SK-N-MC (cell line): Measurements from ENCODE around the gene STK4.

ENCODE experiments used
- DNase-seq: peaks from one replicate; pipeline ENCODE4 v3.0.0-alpha.2; 2011; ENCODE audit warnings: low read depth, low spot score
- H3K27ac ChIP-seq: fragments of 200-600 bp; sonication (generic); 2 replicates; pipeline ENCODE4 v1.5.1; 2016; ENCODE audit warnings: mixed run types
- H3K36me3 ChIP-seq: fragments of 200-600 bp; sonication (generic); 2 replicates; pipeline ENCODE4 v1.6.1; 2017; ENCODE audit warnings: antibody characterized with exemption, low read length, mixed read lengths; ENCODE audit not compliant: insufficient read depth
- H3K4me3 ChIP-seq: fragments of 200-600 bp; sonication (generic); 2 replicates; pipeline ENCODE4 v1.5.1; 2016
- H3K9ac ChIP-seq: fragments of 200-600 bp; sonication (generic); 2 replicates; pipeline ENCODE4 v1.8.0; 2017; ENCODE audit warnings: mixed run types, mixed read lengths; ENCODE audit not compliant: insufficient read length
- H3K9me3 ChIP-seq: fragments of 200-600 bp; sonication (generic); 2 replicates; pipeline ENCODE4 v1.6.1; 2017; ENCODE audit warnings: low read depth, mild to moderate bottlenecking, antibody characterized with exemption, low read length, moderate library complexity, mixed read lengths
- EZH2 ChIP-seq: fragments of 200-600 bp; sonication (generic); IDR thresholded peaks from one replicate; pipeline ENCODE4 v1.6.1; 2017; ENCODE audit warnings: antibody characterized with exemption
- FOXP2 ChIP-seq: optimal IDR thresholded peaks from 2 replicates; pipeline ENCODE3; 2011; ENCODE audit warnings: mild to moderate bottlenecking, moderate library complexity; ENCODE audit not compliant: insufficient read depth; ENCODE audit errors: extremely low read length, control extremely low read depth
- POLR2AphosphoS5 ChIP-seq: IDR thresholded peaks from 2 replicates; pipeline ENCODE4 v1.6.1; 2012; ENCODE audit warnings: mild to moderate bottlenecking, low read depth, low read length, borderline replicate concordance

Gene STK4

DNA sequence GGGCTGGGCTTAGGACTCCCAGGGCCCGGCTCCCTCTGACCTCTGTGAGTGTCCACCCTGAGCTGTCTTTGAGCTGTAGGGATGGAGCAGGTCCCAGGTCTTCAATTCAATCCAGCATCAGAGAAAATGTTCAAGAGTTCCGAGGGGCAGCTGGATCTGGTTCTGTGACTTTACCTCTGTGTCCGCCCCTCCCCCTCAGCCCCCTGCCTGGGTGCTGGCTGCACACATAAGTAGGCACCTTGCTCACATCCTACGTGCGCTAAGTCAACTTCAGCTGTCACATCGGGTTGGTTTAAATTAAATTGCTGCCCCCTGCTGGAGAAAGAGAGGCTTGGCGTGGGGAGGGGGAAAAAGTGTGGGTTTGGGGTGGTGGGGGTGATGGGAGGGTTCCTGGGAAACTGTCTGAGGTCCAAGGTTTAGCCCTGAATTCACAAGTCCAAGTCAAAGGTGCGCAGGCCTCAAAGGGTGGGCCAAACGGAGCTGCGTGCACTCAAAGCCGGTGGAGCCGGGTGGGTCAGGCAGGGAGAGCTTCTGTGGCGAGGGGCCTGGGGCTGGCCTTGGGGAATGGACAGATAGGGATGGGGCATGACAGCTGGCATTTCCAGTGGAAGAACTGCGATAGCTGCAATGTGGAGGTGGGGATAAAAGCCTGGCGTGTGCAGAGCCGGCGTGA lies 145.6 kb downstream of the STK4 start:
- Histone ChIP-seq H3K9ac (no peak overlapping the region), H3K27ac (no peak overlapping the region), H3K4me3 (no peak overlapping the region), H3K36me3 (no peaks in the 10 kb centered on the region), H3K9me3 (no peaks in the 10 kb centered on the region)
- TF ChIP-seq FOXP2 (no peak), EZH2 (no peak), POLR2AphosphoS5 (no peak)
- no peak for DNase-seq

DNA sequence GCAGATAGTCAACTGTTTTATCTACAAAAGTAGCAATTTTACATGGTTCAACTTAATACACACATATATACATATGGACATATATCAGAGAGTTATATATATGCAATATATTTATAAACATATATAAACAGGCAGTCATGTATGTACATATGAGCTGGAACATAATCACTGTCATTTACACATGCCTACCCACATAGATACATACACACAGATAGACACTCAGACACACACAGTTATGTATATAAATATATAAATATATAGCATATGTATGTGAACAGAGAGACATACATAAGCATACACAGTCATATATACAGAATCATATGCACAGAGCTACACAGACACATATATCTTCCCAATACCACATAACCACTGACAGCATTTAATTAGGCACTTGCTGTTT lies 146.4 kb downstream of the STK4 start:
- Histone ChIP-seq H3K27ac (no peak overlapping the region), H3K36me3 (no peaks in the 10 kb centered on the region), H3K9ac (no peak overlapping the region), H3K9me3 (no peaks in the 10 kb centered on the region), H3K4me3 (no peak overlapping the region)
- TF ChIP-seq FOXP2 = no peak
- DNase-seq = no peak

GRCh38 chr20:45113865-45114264 lies 147.6 kb downstream of the STK4 start:
- Histone ChIP-seq H3K9ac (no peak overlapping the region), H3K27ac (no peak overlapping the region), H3K9me3 (no peaks in the 10 kb centered on the region), H3K36me3 (no peaks in the 10 kb centered on the region), H3K4me3 (no peak overlapping the region)
- DNase-seq = no peak
- TF ChIP-seq EZH2 = no peak
- no peak for TF ChIP-seq POLR2AphosphoS5
- TF ChIP-seq FOXP2 = no peak

- H3K9ac ChIP-seq = no peak within 1 kb of the TSS
- no peaks in the 10 kb centered on the region for H3K9me3 ChIP-seq
- H3K4me3 ChIP-seq = no peak within 1 kb of the TSS
- H3K27ac ChIP-seq = no peak within 1 kb of the TSS
- no peak for DNase-seq
- H3K36me3 ChIP-seq = no peaks in the 10 kb centered on the region
- TF ChIP-seq POLR2AphosphoS5 = no peak
- TF ChIP-seq FOXP2 = no peak
- TF ChIP-seq EZH2 = no peak
Measured at GRCh38 chr20:45114465-45115385, 148.4 kb downstream of the STK4 start, which contains the start of gene WFDC5. Gene WFDC5, minus strand, starts transcription at chr20:45115174. Its CDS starts 91 bp downstream, at chr20:45115083.

DNA sequence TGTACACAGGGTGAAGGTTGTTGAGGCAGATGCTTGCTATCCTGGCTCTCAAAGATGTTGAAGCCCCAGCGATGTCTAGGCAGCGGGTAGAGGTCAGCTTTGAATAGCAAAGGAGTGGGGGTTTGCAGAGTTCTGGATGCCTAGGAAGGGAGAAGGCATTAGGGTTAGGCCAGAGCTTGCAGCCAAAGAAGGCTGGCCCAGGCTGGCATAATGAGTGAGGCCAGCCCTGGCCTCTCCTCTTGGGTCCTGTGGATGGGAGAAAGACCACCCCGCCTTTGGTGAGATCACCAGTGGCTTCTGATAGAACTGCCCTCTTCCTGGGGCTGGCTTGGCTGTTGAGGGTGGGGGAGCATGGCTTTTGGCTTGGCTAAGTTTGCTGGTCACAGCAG lies 149.1 kb downstream of the STK4 start:
- no peaks in the 10 kb centered on the region for H3K9me3 ChIP-seq
- H3K27ac ChIP-seq = no peak overlapping the region
- no peak for TF ChIP-seq POLR2AphosphoS5
- no peak for TF ChIP-seq EZH2
- no peak for TF ChIP-seq FOXP2
- H3K4me3 ChIP-seq = no peak overlapping the region
- no peaks in the 10 kb centered on the region for H3K36me3 ChIP-seq
- DNase-seq = no peak
- H3K9ac ChIP-seq = no peak overlapping the region

GRCh38 chr20:45115829-45116228 lies 149.5 kb downstream of the STK4 start:
- Histone ChIP-seq H3K9me3 (no peaks in the 10 kb centered on the region), H3K36me3 (no peaks in the 10 kb centered on the region), H3K4me3 (no peak overlapping the region), H3K27ac (no peak overlapping the region), H3K9ac (no peak overlapping the region)
- DNase-seq = no peak
- TF ChIP-seq FOXP2 (no peak), EZH2 (no peak), POLR2AphosphoS5 (no peak)

DNA sequence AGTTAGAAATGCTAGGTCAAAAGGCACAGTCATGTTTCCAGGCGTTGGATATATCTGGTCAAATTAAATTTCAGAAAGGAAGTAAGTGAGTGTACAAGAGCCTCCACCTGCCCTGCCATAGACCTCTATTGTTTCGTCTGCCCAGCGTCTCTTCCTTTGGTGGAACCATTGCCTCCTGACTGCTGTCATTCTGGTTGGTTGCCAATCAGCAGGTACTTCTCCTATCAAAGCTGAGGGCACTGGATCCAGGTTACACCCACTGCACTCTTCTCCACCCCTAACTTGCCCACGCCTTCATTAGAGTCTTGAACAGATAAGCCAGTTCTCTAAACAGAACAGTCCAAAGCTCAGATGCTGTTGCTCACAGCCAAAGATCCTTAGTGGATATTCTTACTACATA lies 151.3 kb downstream of the STK4 start:
- DNase-seq = no peak
- H3K9me3 ChIP-seq = no peaks in the 10 kb centered on the region
- TF ChIP-seq EZH2 (no peak), POLR2AphosphoS5 (no peak), FOXP2 (no peak)

DNA sequence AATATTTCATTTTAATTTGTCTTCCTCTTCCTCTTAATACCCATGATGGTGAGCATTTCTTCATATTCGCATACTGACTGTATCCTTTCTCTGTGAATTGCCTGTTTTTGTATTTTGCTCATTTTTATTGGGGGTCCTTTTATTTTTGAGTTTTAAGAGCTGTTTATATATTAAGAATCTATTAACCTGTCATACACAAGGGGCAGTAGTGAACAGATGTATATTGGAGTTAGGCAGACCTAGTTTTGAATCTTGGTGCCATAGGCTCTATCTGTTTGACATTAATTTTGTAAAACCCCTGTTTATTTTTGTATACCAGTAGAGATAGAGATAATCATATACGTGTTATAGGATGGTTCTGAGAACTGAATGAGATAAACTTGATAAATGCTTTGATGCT lies 151.7 kb downstream of the STK4 start:
- H3K9ac ChIP-seq = no peak overlapping the region
- no peak overlapping the region for H3K27ac ChIP-seq
- TF ChIP-seq FOXP2 (no peak), POLR2AphosphoS5 (no peak), EZH2 (no peak)
- no peaks in the 10 kb centered on the region for H3K9me3 ChIP-seq
- H3K4me3 ChIP-seq = no peak overlapping the region
- no peaks in the 10 kb centered on the region for H3K36me3 ChIP-seq
- DNase-seq = no peak

More for the DNA sequence above, 151.3 kb downstream of the STK4 start:
- Histone ChIP-seq H3K36me3 (no peaks in the 10 kb centered on the region), H3K27ac (no peak overlapping the region), H3K4me3 (no peak overlapping the region), H3K9ac (no peak overlapping the region)
